ENCODE data around the gene ZNF407.

The ZNF407 gene

GRCh38 chr18:74819433-74820059 lies 221.9 kb downstream of the ZNF407 start:
- no peak overlapping the region for H3K4me2 ChIP-seq
- TF ChIP-seq CTCF (conservative IDR thresholded peaks at IDR 0.05; ENCODE audit: low read depth, low read length): peak; percentile 87
- no peaks in the 10 kb centered on the region for H4K20me1 ChIP-seq (ENCODE audit: insufficient read depth)
- H3K36me3 ChIP-seq (ENCODE audit: insufficient read depth): no peaks in the 10 kb centered on the region
- H3K27me3 ChIP-seq (ENCODE audit: insufficient read depth, low read depth): no peaks in the 10 kb centered on the region
- no peak overlapping the region for H3K9ac ChIP-seq
- H3K4me3 ChIP-seq (IDR thresholded peaks at IDR 0.05; ENCODE audit: insufficient read depth, low read depth, low read length): no peak overlapping the region
- H3K27ac ChIP-seq: no peak overlapping the region
- no peak overlapping the region for H2AFZ ChIP-seq (ENCODE audit: low read depth)
- no peaks in the 10 kb centered on the region for H3K79me2 ChIP-seq (ENCODE audit: insufficient read depth, low read depth)
- no peaks in the 10 kb centered on the region for H3K4me1 ChIP-seq (ENCODE audit: low read depth, poor library complexity, severe bottlenecking)

- H2AFZ ChIP-seq (ENCODE audit: low read depth): no peak overlapping the region
- no peak overlapping the region for H3K27ac ChIP-seq
- TF ChIP-seq CTCF (conservative IDR thresholded peaks at IDR 0.05; ENCODE audit: low read depth, low read length): no peak
Measured at GRCh38 chr18:74820160-74820780, 222.6 kb downstream of the ZNF407 start.

GRCh38 chr18:74825460-74825859 lies 227.8 kb downstream of the ZNF407 start:
- Histone ChIP-seq H3K4me1 (ENCODE audit: low read depth, poor library complexity, severe bottlenecking) (peaks cover 5% of the 10 kb centered on the region), H3K27ac (no peak overlapping the region), H4K20me1 (ENCODE audit: insufficient read depth) (no peaks in the 10 kb centered on the region), H3K9ac (no peak overlapping the region), H3K4me3 (IDR thresholded peaks at IDR 0.05; ENCODE audit: insufficient read depth, low read depth, low read length) (no peak overlapping the region), H3K27me3 (ENCODE audit: insufficient read depth, low read depth) (no peaks in the 10 kb centered on the region), H3K79me2 (ENCODE audit: insufficient read depth, low read depth) (no peaks in the 10 kb centered on the region), H3K36me3 (ENCODE audit: insufficient read depth) (no peaks in the 10 kb centered on the region), H2AFZ (ENCODE audit: low read depth) (no peak overlapping the region), H3K4me2 (no peak overlapping the region; the same call in 1 of the 2 replicates)
- no peak for TF ChIP-seq CTCF (conservative IDR thresholded peaks at IDR 0.05; ENCODE audit: low read depth, low read length)

More at GRCh38 chr18:74820160-74820780, 222.6 kb downstream of the ZNF407 start:
- Histone ChIP-seq H3K79me2 (ENCODE audit: insufficient read depth, low read depth) (no peaks in the 10 kb centered on the region), H3K4me1 (ENCODE audit: low read depth, poor library complexity, severe bottlenecking) (peaks cover under 1% of the 10 kb centered on the region), H3K27me3 (ENCODE audit: insufficient read depth, low read depth) (no peaks in the 10 kb centered on the region), H3K4me3 (IDR thresholded peaks at IDR 0.05; ENCODE audit: insufficient read depth, low read depth, low read length) (no peak overlapping the region), H3K36me3 (ENCODE audit: insufficient read depth) (no peaks in the 10 kb centered on the region), H3K9ac (no peak overlapping the region), H3K4me2 (no peak overlapping the region), H4K20me1 (ENCODE audit: insufficient read depth) (no peaks in the 10 kb centered on the region)

DNA sequence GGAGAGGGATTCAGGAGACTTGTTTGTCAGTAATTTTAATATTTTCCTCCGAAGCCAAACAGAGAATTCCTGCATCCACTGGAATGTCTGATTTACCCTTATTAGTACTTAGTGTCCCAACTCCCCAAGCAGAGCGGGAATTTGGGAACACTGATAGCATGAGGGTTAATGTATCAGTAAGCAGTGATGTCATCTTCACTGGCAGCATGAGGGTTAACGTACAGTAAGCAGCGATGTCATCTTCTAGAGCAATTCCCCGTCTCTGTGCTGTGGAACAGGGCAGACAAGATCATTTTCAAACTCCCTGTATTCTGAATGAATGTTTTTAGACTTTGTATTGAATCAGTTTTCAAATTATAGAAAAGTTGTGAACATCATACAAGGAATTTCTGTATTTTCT lies 228.9 kb downstream of the ZNF407 start:
- Histone ChIP-seq H3K4me3 (IDR thresholded peaks at IDR 0.05; ENCODE audit: insufficient read depth, low read depth, low read length) (no peak overlapping the region), H3K27ac (no peak overlapping the region), H3K4me1 (ENCODE audit: low read depth, poor library complexity, severe bottlenecking) (peaks cover 5% of the 10 kb centered on the region), H4K20me1 (ENCODE audit: insufficient read depth) (no peaks in the 10 kb centered on the region), H3K27me3 (ENCODE audit: insufficient read depth, low read depth) (no peaks in the 10 kb centered on the region), H3K79me2 (ENCODE audit: insufficient read depth, low read depth) (no peaks in the 10 kb centered on the region), H3K4me2 (no peak overlapping the region), H3K9ac (no peak overlapping the region), H3K36me3 (ENCODE audit: insufficient read depth) (no peaks in the 10 kb centered on the region), H2AFZ (ENCODE audit: low read depth) (no peak overlapping the region)
- TF ChIP-seq CTCF (conservative IDR thresholded peaks at IDR 0.05; ENCODE audit: low read depth, low read length): no peak

Data from KMS-11 (cell line).